IMR-90 (cell line): ENCODE measurements around the gene HCCS. TPM values are rescaled to one million over a fixed set of nuclear protein-coding genes. Genes with fewer than 3 reads are reported as not detected.
A peak's percentile ranks its signal among the peaks of the same experiment; 100 is the strongest.

Experiments
- ATAC-seq: fragments of 200-7000 bp; cut with Tn5 transposase; 2 replicates; pipeline ENCODE4 v1.9.1; 2020; ENCODE audit warnings: low read depth, mild to moderate bottlenecking, moderate library complexity
- BruUV-seq: library from RNA; stranded (reverse); fragments of 400-500 nt; replicated peaks from 2 replicates; lab custom pipeline; 2021; lab: Mats Ljungman, UMichigan
- CTCF ChIA-PET: fragments of 300-600 bp; formaldehyde crosslinking; extraction: SDS; loops from one replicate; lab custom pipeline; 2021; ENCODE audit warnings: antibody characterized with exemption; lab: Yijun Ruan, JAX
- POLR2A ChIA-PET: fragments of 300-600 bp; sonication (Branson Sonifier 250); formaldehyde crosslinking; loops from one replicate; lab custom pipeline; 2022; ENCODE audit warnings: antibody characterized with exemption; ENCODE audit not compliant: unreplicated experiment; lab: Charles Lee
- DNase-seq: peaks from one replicate; pipeline ENCODE4 v3.0.0; 2013
- H2AFZ ChIP-seq: replicated peaks from 2 replicates; pipeline ENCODE3; 2013; ENCODE audit warnings: low read length, mild to moderate bottlenecking; ENCODE audit not compliant: poor library complexity
- H2AK5ac ChIP-seq: 2 replicates; pipeline ENCODE4 v1.6.1; 2013; ENCODE audit warnings: low read depth, low read length, inconsistent platforms
- H2AK9ac ChIP-seq: replicated peaks from 2 replicates; pipeline ENCODE3; 2013; ENCODE audit warnings: mild to moderate bottlenecking, low read depth, low read length, moderate library complexity; ENCODE audit not compliant: poor library complexity
- H2BK120ac ChIP-seq: 2 replicates; pipeline ENCODE4 v1.6.1; 2013; ENCODE audit warnings: low read depth, low read length, inconsistent platforms
- H2BK15ac ChIP-seq: 3 replicates; pipeline ENCODE4 v1.6.1; 2013; ENCODE audit warnings: low read depth, low read length, inconsistent platforms
- H2BK20ac ChIP-seq: 2 replicates; pipeline ENCODE4 v1.6.1; 2013; ENCODE audit warnings: low read depth, mild to moderate bottlenecking, inconsistent platforms, low read length, moderate library complexity
- H2BK5ac ChIP-seq: 2 replicates; pipeline ENCODE4 v1.6.1; 2013; ENCODE audit warnings: mild to moderate bottlenecking, low read depth, low read length, inconsistent platforms; ENCODE audit not compliant: poor library complexity, severe bottlenecking
- H3K14ac ChIP-seq: replicated peaks from 2 replicates; pipeline ENCODE4 v1.6.1; 2013; ENCODE audit warnings: low read depth, low read length, inconsistent platforms
- H3K18ac ChIP-seq: 2 replicates; pipeline ENCODE4 v1.6.1; 2013; ENCODE audit warnings: low read depth, low read length, control low read depth
- H3K23ac ChIP-seq: 2 replicates; pipeline ENCODE4 v1.6.1; 2013; ENCODE audit warnings: low read depth, low read length, inconsistent platforms
- H3K27ac ChIP-seq: 2 replicates; pipeline ENCODE4 v1.5.1; 2013; ENCODE audit warnings: mild to moderate bottlenecking, control low read depth, low read length; ENCODE audit not compliant: insufficient read depth
- H3K27me3 ChIP-seq: 2 replicates; pipeline ENCODE4 v1.6.1; 2013; ENCODE audit warnings: low read length; ENCODE audit not compliant: control insufficient read depth, insufficient read depth
- H3K36me3 ChIP-seq: 2 replicates; pipeline ENCODE4 v1.6.1; 2013; ENCODE audit warnings: low read length, mixed read lengths; ENCODE audit not compliant: control insufficient read depth, insufficient read depth
- H3K4ac ChIP-seq: 2 replicates; pipeline ENCODE4 v1.6.1; 2013; ENCODE audit warnings: low read depth, low read length, inconsistent platforms
- H3K4me1 ChIP-seq: 2 replicates; pipeline ENCODE4 v1.6.1; 2013; ENCODE audit warnings: low read length, mixed read lengths; ENCODE audit not compliant: control insufficient read depth, insufficient read depth
- H3K4me2 ChIP-seq: 2 replicates; pipeline ENCODE4 v1.6.1; 2013; ENCODE audit warnings: low read depth, mild to moderate bottlenecking, control low read depth, low read length, moderate library complexity
- H3K4me3 ChIP-seq: 2 replicates; pipeline ENCODE4 v1.5.1; 2013; ENCODE audit warnings: low read depth, mild to moderate bottlenecking, control low read depth, low read length, moderate library complexity; ENCODE audit not compliant: insufficient read depth
- H3K56ac ChIP-seq: 2 replicates; pipeline ENCODE4 v1.6.1; 2013; ENCODE audit warnings: low read length, inconsistent platforms; ENCODE audit not compliant: insufficient read depth; ENCODE audit errors: extremely low read depth
- H3K79me1 ChIP-seq, 2 experiments: 2 replicates each; pipeline ENCODE4 v1.6.1; 2013; ENCODE audit warnings: low read length in 2 of 2, inconsistent platforms in 1 of 2, low read depth in 1 of 2
- H3K9ac ChIP-seq: 2 replicates; pipeline ENCODE4 v1.6.1; 2013; ENCODE audit warnings: low read depth, low read length, control low read depth
- H3K9me1 ChIP-seq: 2 replicates; pipeline ENCODE4 v1.6.1; 2013; ENCODE audit warnings: low read length, inconsistent platforms; ENCODE audit not compliant: insufficient read depth
- H3K9me3 ChIP-seq: 2 replicates; pipeline ENCODE4 v1.6.1; 2013; ENCODE audit warnings: low read length; ENCODE audit not compliant: control insufficient read depth, insufficient read depth
- H4K20me1 ChIP-seq: 2 replicates; pipeline ENCODE4 v1.6.1; 2013; ENCODE audit warnings: low read length, inconsistent platforms; ENCODE audit not compliant: insufficient read depth
- H4K5ac ChIP-seq: 2 replicates; pipeline ENCODE4 v1.6.1; 2013; ENCODE audit warnings: mild to moderate bottlenecking, low read depth, low read length, control low read depth
- H4K8ac ChIP-seq, 2 experiments: 2 replicates each; pipeline ENCODE4 v1.6.1; 2013; ENCODE audit warnings: low read depth in 2 of 2, low read length in 2 of 2, control low read depth in 1 of 2, inconsistent platforms in 1 of 2
- H4K91ac ChIP-seq: 2 replicates; pipeline ENCODE4 v1.6.1; 2013; ENCODE audit warnings: low read depth, low read length, inconsistent platforms; ENCODE audit not compliant: insufficient read depth
- CEBPB ChIP-seq: IDR thresholded peaks from 2 replicates; pipeline ENCODE4 v1.6.1; 2012; ENCODE audit warnings: low read depth, low read length, improper control_type of control experiment
- CHD1 ChIP-seq: IDR thresholded peaks from 2 replicates; pipeline ENCODE4 v1.6.1; 2012; ENCODE audit warnings: low read depth, low read length, improper control_type of control experiment
- RCOR1 ChIP-seq: IDR thresholded peaks from 2 replicates; pipeline ENCODE4 v1.6.1; 2012; ENCODE audit warnings: mild to moderate bottlenecking, low read length, improper control_type of control experiment; ENCODE audit not compliant: insufficient replicate concordance
- WGBS, 2 experiments: methylation state at CpG; one replicate each; pipeline versions ENCODE4 v1.1.5 to v1.1.7; 2013; ENCODE audit warnings: missing lambda C conversion rate in 2 of 2; ENCODE audit not compliant: insufficient read length in 1 of 2; ENCODE audit errors: extremely low coverage in 2 of 2; 5-methylcytosine and 5-hydroxymethylcytosine counted together
- dilution Hi-C: fragments of 300-500 bp; cut with HindIII; formaldehyde crosslinking; loops from one replicate; pipeline ENCODE4 v1.14.3; 2018; ENCODE audit warnings: low sequenced_read_pairs; ENCODE audit not compliant: unreplicated experiment
- in situ Hi-C: fragments of 300-500 bp; cut with MboI; formaldehyde crosslinking; loops from 3 replicates; pipeline ENCODE4 v1.14.3; 2019; ENCODE audit warnings: low sequenced_read_pairs, inconsistent platforms, mixed read lengths
- intact Hi-C: fragments of 100-400 bp; cut with micrococcal nuclease; formaldehyde crosslinking; loops from 2 replicates; pipeline ENCODE4 v1.10.0; 2022
- polyA plus RNA-seq, 3 experiments: library from polyadenylated mRNA; depleted of rRNA; stranded (reverse); fragments of >200 nt; gene quantifications; 2 replicates each; pipeline ENCODE4 v1.2.3, GENCODE V29; 2012; ENCODE audit warnings: low replicate concordance in 1 of 3
- total RNA-seq: library from RNA; depleted of rRNA; stranded (reverse); fragments of >200 nt; gene quantifications from 2 replicates; pipeline ENCODE4 v1.2.3, GENCODE V29; 2012

The HCCS gene
- total and polyA plus RNA-seq, 2 of the 4 experiments (the other 2 are of a cell fraction) = 24.0 to 28.6 TPM

- peak overlapping the region; percentile 92 for H2BK5ac ChIP-seq
- dilution Hi-C loops = no loop called here
- no peak overlapping the region for H2AK5ac ChIP-seq
- H4K8ac ChIP-seq = peak overlapping the region; percentile 44 to 70; a peak in 2 of 4 replicates
- peak overlapping the region; percentile 16; the same call in 1 of the 2 replicates for H3K4me3 ChIP-seq
- peak overlapping the region; percentile 59; the same call in 1 of the 2 replicates for H2BK20ac ChIP-seq
- H4K20me1 ChIP-seq = no peaks in the 10 kb centered on the region
- H3K9me3 ChIP-seq = no peaks in the 10 kb centered on the region
- H4K91ac ChIP-seq = peak overlapping the region; percentile 67
- H3K9me1 ChIP-seq = no peaks in the 10 kb centered on the region
- in situ Hi-C loops = no loop called here
- 0 out of 3 replicates have a peak overlapping the region, but pooled peaks have one; percentile 15 for H2BK15ac ChIP-seq
- no peak overlapping the region for H2AFZ ChIP-seq
- H2BK120ac ChIP-seq = peak overlapping the region; percentile 54
- H3K23ac ChIP-seq = no peak overlapping the region
- no peak overlapping the region for H3K14ac ChIP-seq
- no CpG with 5 or more reads among the region's 8 CpGs for WGBS, 2 experiments
- no peaks in the 10 kb centered on the region for H3K36me3 ChIP-seq
- POLR2A ChIA-PET = no interaction called here
- intact Hi-C loops = no loop called here
- peak overlapping the region; percentile 16; the same call in 1 of the 2 replicates for H3K9ac ChIP-seq
- peak overlapping the region; percentile 81 for H3K4me2 ChIP-seq
- H3K79me1 ChIP-seq = no peaks in the 10 kb centered on the region
- DNase-seq (peak; percentile 78), ATAC-seq (peak; percentile 72)
- no TSS peak for BruUV-seq
- H4K5ac ChIP-seq = peak overlapping the region; percentile 68
- H3K27ac ChIP-seq = peak overlapping the region; percentile 68; the same call in 1 of the 2 replicates
- H3K4ac ChIP-seq = no peak overlapping the region
- H2AK9ac ChIP-seq = no peak overlapping the region
- H3K18ac ChIP-seq = peak overlapping the region; percentile 71; the same call in 1 of the 2 replicates
- peaks cover 11% of the 10 kb centered on the region for H3K4me1 ChIP-seq
- CTCF ChIA-PET = no interaction called here
- H3K56ac ChIP-seq = peak overlapping the region; percentile 16; the same call in 1 of the 2 replicates
- no peaks in the 10 kb centered on the region for H3K27me3 ChIP-seq
- TF ChIP-seq CEBPB (peak; percentile 55; the same call in 1 of the 2 replicates), RCOR1 (no peak), CHD1 (no peak)
These were observed 46.1 kb upstream of the HCCS start for GRCh38 chrX:11064851-11065600.
